Hepatocyte (in vitro differentiated cells): ENCODE results near the gene SEMA6A.

Experiments used
- CTCF ChIP-seq: fragments of 200-600 bp; sonication (generic); IDR thresholded peaks from 2 replicates; pipeline ENCODE4 v1.5.1; 2016; ENCODE audit warnings: antibody characterized with exemption, mild to moderate bottlenecking; ENCODE audit not compliant: poor library complexity
- EZH2 ChIP-seq: fragments of 200-600 bp; sonication (generic); IDR thresholded peaks from 2 replicates; pipeline ENCODE4 v1.6.1; 2016; ENCODE audit warnings: antibody characterized with exemption, mild to moderate bottlenecking, borderline replicate concordance
- EZH2phosphoT487 ChIP-seq: fragments of 200-600 bp; sonication (generic); IDR thresholded peaks from one replicate; pipeline ENCODE4 v1.6.1; 2018; ENCODE audit warnings: antibody characterized with exemption, mild to moderate bottlenecking, low read depth, moderate library complexity; ENCODE audit not compliant: unreplicated experiment, severe bottlenecking

DNA sequence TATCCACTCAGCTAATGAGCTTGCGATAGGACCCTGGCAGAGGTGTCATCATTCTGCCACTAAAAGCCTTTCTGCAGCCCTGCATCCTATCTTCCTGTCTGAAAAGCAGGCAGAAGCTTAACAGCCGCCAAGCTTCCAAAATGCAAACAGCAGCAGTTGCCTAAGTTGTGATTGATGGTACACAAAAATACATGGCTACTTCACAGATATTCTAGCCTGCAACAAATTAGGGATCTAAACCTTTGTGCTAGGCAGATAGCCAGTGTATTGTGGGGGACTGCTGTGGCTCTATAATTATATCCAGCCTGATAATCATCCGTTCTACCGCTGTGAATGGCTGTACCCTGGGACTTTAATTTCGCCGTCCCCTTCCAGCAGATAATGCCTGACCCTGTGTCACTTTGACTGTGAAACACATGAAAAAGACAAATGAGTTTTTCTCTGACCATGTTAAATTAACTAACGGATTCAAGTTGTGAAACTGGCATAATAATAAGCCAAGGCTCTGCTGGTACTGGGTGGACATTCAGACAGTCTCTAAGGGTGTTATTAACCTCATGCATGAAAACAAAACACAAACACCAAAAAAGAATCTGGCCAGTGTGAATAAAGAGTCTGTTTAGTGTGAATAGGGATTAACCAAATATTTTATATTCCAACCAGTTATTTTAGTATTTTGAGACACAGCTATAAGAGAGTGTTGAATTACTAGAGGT is 45.9 kb downstream of the SEMA6A start:
- TF ChIP-seq CTCF (no peak), EZH2 (no peak), EZH2phosphoT487 (no peak)
